NCI-H226 (cell line): ENCODE data around the gene GPR162.

Experiments used
- DNase-seq: peaks from one replicate; pipeline ENCODE4 v3.0.0-alpha.2; 2015

Gene GPR162

GRCh38 chr12:6821591-6822425, at the start of gene GPR162:
GPR162 (plus strand) TSS chr12:6821821; CDS start chr12:6823899, 2,078 bp downstream.
- DNase-seq, result no peak

- DNase-seq, result no peak
These were observed 49.3 kb upstream of the GPR162 start, which contains the start of gene LAG3 for GRCh38 chr12:6772331-6772695. LAG3 (plus strand) TSS chr12:6772520; CDS start chr12:6772853, 333 bp downstream.

DNA sequence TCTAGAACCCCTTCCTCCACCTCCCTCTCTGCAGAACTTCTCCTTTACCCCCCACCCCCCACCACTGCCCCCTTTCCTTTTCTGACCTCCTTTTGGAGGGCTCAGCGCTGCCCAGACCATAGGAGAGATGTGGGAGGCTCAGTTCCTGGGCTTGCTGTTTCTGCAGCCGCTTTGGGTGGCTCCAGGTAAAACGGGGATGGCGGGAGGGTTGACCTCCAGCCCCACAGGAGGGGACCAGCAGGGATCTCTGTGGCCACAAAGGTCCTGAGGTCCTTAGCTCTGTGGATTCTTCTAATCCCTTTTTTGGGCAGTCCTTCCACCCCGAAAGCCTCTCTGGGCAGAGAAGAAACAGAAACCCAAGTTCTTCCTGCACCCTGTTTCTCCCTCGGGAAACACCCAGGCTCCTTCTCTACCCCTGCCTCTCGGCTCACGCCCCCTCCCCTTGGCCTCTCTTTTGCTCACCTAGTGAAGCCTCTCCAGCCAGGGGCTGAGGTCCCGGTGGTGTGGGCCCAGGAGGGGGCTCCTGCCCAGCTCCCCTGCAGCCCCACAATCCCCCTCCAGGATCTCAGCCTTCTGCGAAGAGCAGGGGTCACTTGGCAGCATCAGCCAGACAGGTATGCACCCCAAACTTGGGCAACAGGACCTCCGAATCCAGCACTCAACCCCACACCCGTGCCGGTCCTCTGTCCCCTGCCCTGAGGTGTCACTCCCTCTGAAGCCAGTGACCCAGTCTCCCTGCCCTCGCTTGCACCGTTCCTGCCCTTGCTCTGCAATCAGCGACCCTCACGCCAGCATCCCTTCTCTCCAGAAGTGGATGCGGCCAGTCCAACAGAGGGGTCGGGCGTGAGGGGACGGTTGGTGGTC, 48.7 kb upstream of the GPR162 start:
- DNase-seq, result no peak

GRCh38 chr12:6773590-6774351, 47.9 kb upstream of the GPR162 start:
- DNase-seq, result no peak

DNA sequence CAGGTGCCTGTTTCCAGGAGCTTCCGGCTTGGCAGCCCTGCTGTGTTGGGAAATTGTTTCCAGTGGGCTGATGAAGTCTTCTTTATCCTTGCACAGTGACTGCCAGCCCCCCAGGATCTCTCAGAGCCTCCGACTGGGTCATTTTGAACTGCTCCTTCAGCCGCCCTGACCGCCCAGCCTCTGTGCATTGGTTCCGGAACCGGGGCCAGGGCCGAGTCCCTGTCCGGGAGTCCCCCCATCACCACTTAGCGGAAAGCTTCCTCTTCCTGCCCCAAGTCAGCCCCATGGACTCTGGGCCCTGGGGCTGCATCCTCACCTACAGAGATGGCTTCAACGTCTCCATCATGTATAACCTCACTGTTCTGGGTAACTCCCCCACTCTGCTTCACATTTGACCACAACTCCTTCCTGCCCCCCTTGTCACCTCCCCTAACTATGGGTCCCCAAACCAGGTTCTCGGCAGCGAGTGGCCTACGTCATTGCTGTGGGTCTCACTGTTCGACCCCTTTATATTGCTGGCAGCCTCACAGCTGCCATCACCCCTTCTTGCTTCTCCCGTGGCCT, 47.0 kb upstream of the GPR162 start:
- DNase-seq, result no peak

- no peak for DNase-seq
These were observed 46.1 kb upstream of the GPR162 start for GRCh38 chr12:6775185-6776174.

- DNase-seq, result no peak
These were observed 44.2 kb upstream of the GPR162 start for GRCh38 chr12:6777386-6777785.

DNA sequence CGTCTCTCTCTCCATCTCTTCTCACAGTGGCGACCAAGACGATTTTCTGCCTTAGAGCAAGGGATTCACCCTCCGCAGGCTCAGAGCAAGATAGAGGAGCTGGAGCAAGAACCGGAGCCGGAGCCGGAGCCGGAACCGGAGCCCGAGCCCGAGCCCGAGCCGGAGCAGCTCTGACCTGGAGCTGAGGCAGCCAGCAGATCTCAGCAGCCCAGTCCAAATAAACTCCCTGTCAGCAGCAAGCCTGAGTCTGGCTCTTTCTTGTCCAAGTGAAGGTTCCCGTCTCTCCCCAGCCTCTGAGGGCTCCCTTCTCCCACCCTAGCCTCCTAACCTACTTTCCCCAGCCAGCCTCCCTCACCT, 43.4 kb upstream of the GPR162 start:
- no peak for DNase-seq

- DNase-seq, result peak; percentile 84
These were observed 42.8 kb upstream of the GPR162 start for GRCh38 chr12:6778574-6779550.

DNA sequence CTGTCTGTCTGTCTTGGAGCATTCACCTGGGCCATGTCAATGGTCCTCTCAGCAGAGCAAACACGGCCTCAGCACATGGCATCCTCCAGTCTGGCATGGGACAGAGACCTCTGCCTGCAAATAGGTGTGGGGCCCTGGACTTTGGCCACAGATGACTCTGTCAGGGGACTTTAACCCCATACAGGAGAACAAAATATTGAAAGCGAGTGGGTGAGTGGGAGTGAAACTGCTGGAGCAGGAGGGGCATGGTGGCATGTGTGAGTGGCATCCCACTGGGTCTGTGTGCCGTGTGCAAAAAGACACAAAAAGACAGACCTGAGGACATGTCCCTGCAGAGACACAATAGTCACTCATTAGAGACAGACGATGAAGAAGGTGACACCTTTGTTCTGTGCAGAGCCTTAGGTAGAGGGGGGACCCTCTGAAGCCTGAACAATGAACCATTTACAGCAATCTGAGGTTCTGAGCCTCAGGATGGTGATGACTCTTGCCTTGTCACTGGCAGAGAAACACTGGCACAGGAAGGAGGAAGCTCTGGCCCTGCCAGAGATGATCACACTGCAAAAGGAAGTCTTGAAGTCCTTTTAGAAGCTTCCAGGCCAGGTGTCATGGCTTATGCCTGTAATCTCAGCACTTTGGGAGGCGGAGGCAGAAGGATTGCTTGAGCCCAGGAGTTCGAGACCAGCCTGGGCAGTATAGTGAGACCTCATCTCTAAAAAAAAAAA, 41.8 kb upstream of the GPR162 start:
- DNase-seq, result no peak

- DNase-seq, result no peak
These were observed 41.0 kb upstream of the GPR162 start for GRCh38 chr12:6780573-6780972.

GRCh38 chr12:6782119-6782518, 39.5 kb upstream of the GPR162 start:
- no peak for DNase-seq

GRCh38 chr12:6782850-6783566, 38.6 kb upstream of the GPR162 start:
- no peak for DNase-seq

GRCh38 chr12:6783828-6784227, 37.8 kb upstream of the GPR162 start:
- DNase-seq, result no peak

DNA sequence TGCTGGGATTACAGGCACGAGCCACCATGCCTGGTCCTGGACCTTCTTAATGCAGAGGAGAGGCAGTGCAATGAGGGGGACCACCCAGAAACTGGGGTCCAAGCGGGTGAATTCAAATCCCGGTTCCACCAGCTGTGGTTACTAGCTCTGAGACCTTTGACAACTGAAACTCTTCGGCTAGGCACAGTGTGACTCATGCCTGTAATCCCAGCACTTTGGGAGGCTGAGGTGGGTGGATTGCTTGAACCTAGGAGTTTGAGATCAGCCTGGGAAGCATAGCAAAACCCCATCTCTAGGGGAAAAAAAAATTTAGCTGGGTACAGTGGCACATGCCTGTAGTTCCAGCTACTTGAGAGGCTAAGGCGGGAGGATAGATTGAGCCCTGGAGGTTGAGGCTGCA, 37.3 kb upstream of the GPR162 start:
- no peak for DNase-seq

GRCh38 chr12:6784761-6785160, 36.9 kb upstream of the GPR162 start:
- no peak for DNase-seq

GRCh38 chr12:6786416-6787094, 35.1 kb upstream of the GPR162 start:
- no peak for DNase-seq

- DNase-seq, result no peak
These were observed 34.3 kb upstream of the GPR162 start for GRCh38 chr12:6787309-6787708.
